ENCODE results near the gene HMGCLL1.

Gene HMGCLL1

GRCh38 chr6:55490871-55491270, 88.1 kb downstream of the HMGCLL1 start:
- Histone ChIP-seq H3K27ac (replicated peaks) (no peak overlapping the region), H3K27me3 (ENCODE audit: insufficient read depth, poor library complexity, severe bottlenecking) (no peaks in the 10 kb centered on the region), H3K4me3 (replicated peaks; ENCODE audit: insufficient read depth, low read length) (no peak overlapping the region)
- TF ChIP-seq GABPA (IDR thresholded peaks at IDR 0.05; ENCODE audit: low read depth) (no peak), CTCF (IDR thresholded peaks at IDR 0.05; ENCODE audit: insufficient read depth, low read length) (no peak), POLR2AphosphoS5 (IDR thresholded peaks at IDR 0.05; ENCODE audit: low read depth) (no peak), SPI1 (IDR thresholded peaks at IDR 0.05; ENCODE audit: borderline replicate concordance, low read depth) (no peak)
- TF ChIP-seq, protein P1, sequence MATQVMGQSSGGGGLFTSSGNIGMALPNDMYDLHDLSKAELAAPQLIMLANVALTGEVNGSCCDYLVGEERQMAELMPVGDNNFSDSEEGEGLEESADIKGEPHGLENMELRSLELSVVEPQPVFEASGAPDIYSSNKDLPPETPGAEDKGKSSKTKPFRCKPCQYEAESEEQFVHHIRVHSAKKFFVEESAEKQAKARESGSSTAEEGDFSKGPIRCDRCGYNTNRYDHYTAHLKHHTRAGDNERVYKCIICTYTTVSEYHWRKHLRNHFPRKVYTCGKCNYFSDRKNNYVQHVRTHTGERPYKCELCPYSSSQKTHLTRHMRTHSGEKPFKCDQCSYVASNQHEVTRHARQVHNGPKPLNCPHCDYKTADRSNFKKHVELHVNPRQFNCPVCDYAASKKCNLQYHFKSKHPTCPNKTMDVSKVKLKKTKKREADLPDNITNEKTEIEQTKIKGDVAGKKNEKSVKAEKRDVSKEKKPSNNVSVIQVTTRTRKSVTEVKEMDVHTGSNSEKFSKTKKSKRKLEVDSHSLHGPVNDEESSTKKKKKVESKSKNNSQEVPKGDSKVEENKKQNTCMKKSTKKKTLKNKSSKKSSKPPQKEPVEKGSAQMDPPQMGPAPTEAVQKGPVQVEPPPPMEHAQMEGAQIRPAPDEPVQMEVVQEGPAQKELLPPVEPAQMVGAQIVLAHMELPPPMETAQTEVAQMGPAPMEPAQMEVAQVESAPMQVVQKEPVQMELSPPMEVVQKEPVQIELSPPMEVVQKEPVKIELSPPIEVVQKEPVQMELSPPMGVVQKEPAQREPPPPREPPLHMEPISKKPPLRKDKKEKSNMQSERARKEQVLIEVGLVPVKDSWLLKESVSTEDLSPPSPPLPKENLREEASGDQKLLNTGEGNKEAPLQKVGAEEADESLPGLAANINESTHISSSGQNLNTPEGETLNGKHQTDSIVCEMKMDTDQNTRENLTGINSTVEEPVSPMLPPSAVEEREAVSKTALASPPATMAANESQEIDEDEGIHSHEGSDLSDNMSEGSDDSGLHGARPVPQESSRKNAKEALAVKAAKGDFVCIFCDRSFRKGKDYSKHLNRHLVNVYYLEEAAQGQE (IDR thresholded peaks at IDR 0.05; ENCODE audit: insufficient replicate concordance, low read depth) = no peak
- DNase-seq (ENCODE audit: low read depth in 1 of 2, low spot score in 1 of 2) = no peak

DNA sequence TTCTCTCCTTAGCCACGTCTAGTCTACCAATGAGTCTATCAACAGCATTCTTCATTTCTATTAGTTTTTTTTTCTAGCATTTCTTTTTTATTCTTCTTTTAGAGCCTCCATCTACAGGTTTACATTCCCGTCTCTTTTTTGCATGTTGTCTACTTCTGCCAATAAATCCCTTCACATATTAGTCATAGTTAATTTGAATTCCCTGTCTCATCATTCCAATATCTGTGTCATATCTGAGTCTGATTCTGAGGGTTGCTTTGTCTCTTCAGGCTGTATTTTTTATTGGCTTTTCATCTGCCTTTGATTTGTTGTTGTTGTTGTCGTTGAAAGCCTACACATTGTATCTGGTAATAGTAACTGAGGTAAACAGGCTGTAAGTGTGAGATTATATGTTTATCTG, 104.6 kb downstream of the HMGCLL1 start:
- no peak overlapping the region for H3K27ac ChIP-seq (replicated peaks)
- TF ChIP-seq POLR2AphosphoS5 (IDR thresholded peaks at IDR 0.05; ENCODE audit: low read depth) (no peak), GABPA (IDR thresholded peaks at IDR 0.05; ENCODE audit: low read depth) (no peak), SPI1 (IDR thresholded peaks at IDR 0.05; ENCODE audit: borderline replicate concordance, low read depth) (no peak)
- no peak overlapping the region for H3K4me3 ChIP-seq (replicated peaks; ENCODE audit: insufficient read depth, low read length)
- DNase-seq (ENCODE audit: low read depth in 1 of 2, low spot score in 1 of 2) = no peak
- no peaks in the 10 kb centered on the region for H3K27me3 ChIP-seq (ENCODE audit: insufficient read depth, poor library complexity, severe bottlenecking)

GRCh38 chr6:55473722-55474121, 105.3 kb downstream of the HMGCLL1 start:
- no peak overlapping the region for H3K27ac ChIP-seq (replicated peaks)
- H3K27me3 ChIP-seq (ENCODE audit: insufficient read depth, poor library complexity, severe bottlenecking) = no peaks in the 10 kb centered on the region
- no peak overlapping the region for H3K4me3 ChIP-seq (replicated peaks; ENCODE audit: insufficient read depth, low read length)
- TF ChIP-seq CTCF (IDR thresholded peaks at IDR 0.05; ENCODE audit: insufficient read depth, low read length) (no peak), GABPA (IDR thresholded peaks at IDR 0.05; ENCODE audit: low read depth) (no peak), SPI1 (IDR thresholded peaks at IDR 0.05; ENCODE audit: borderline replicate concordance, low read depth) (no peak), POLR2AphosphoS5 (IDR thresholded peaks at IDR 0.05; ENCODE audit: low read depth) (no peak)
- TF ChIP-seq, protein P1 (IDR thresholded peaks at IDR 0.05; ENCODE audit: insufficient replicate concordance, low read depth) = no peak
- no peak for DNase-seq (ENCODE audit: low read depth in 1 of 2, low spot score in 1 of 2)

- Histone ChIP-seq H3K27ac (replicated peaks) (no peak overlapping the region), H3K27me3 (ENCODE audit: insufficient read depth, poor library complexity, severe bottlenecking) (no peaks in the 10 kb centered on the region), H3K4me3 (replicated peaks; ENCODE audit: insufficient read depth, low read length) (no peak overlapping the region)
- no peak for DNase-seq (ENCODE audit: low read depth in 1 of 2, low spot score in 1 of 2)
- TF ChIP-seq POLR2AphosphoS5 (IDR thresholded peaks at IDR 0.05; ENCODE audit: low read depth) (no peak), GABPA (IDR thresholded peaks at IDR 0.05; ENCODE audit: low read depth) (no peak), SPI1 (IDR thresholded peaks at IDR 0.05; ENCODE audit: borderline replicate concordance, low read depth) (no peak), CTCF (IDR thresholded peaks at IDR 0.05; ENCODE audit: insufficient read depth, low read length) (no peak)
- TF ChIP-seq, protein P1 (IDR thresholded peaks at IDR 0.05; ENCODE audit: insufficient replicate concordance, low read depth) = no peak
Measured at GRCh38 chr6:55469951-55470366, 109.0 kb downstream of the HMGCLL1 start.

Data from HL-60 (cell line).